Activated T-cell treated with anti-CD3 and anti-CD28 coated beads for 48 hours (primary cell): ENCODE results near the gene GOLGA5.
"Not testable (repeated sequence)": the region's sequence is repeated elsewhere in the genome, so short reads cannot be mapped to it uniquely, and the experiment has no call there.

Experiments used
- DNase-seq: peaks from one replicate; pipeline ENCODE4 v3.0.0-alpha.2; 2020; ENCODE audit warnings: low read depth

Gene GOLGA5

GRCh38 chr14:92793709-92794546 lies at the start of gene GOLGA5:
Gene GOLGA5, plus strand, starts transcription at chr14:92794305. Its CDS starts 3,133 bp downstream, at chr14:92797438.
- peak; percentile 99 for DNase-seq

GRCh38 chr14:92747701-92748258 lies 46.3 kb upstream of the GOLGA5 start:
- no peak for DNase-seq

GRCh38 chr14:92748259-92749016 lies 45.7 kb upstream of the GOLGA5 start, which contains the start of gene LGMN:
Gene LGMN, minus strand, starts transcription at chr14:92748627. Its CDS starts 15,841 bp downstream, at chr14:92732786.
- peak; percentile 75 for DNase-seq

GRCh38 chr14:92750222-92750728 lies 43.8 kb upstream of the GOLGA5 start:
- DNase-seq, result peak; percentile 17

GRCh38 chr14:92750994-92751400 lies 43.1 kb upstream of the GOLGA5 start:
- no peak for DNase-seq

- no peak for DNase-seq
Measured at GRCh38 chr14:92751819-92752218, 42.3 kb upstream of the GOLGA5 start.

- DNase-seq, result no peak
Measured at GRCh38 chr14:92753250-92753649, 40.9 kb upstream of the GOLGA5 start.

- DNase-seq, result no peak
Measured at GRCh38 chr14:92754966-92755365, 39.1 kb upstream of the GOLGA5 start.

GRCh38 chr14:92755495-92755894 lies 38.6 kb upstream of the GOLGA5 start:
- no peak for DNase-seq

- no peak for DNase-seq
Measured at GRCh38 chr14:92756446-92756845, 37.7 kb upstream of the GOLGA5 start.

GRCh38 chr14:92759300-92759678 lies 34.8 kb upstream of the GOLGA5 start:
- no peak for DNase-seq

- no peak for DNase-seq
Measured at GRCh38 chr14:92759679-92760523, 34.2 kb upstream of the GOLGA5 start.

GRCh38 chr14:92760524-92760805 lies 33.6 kb upstream of the GOLGA5 start:
- DNase-seq, result no peak

- DNase-seq, result not testable (repeated sequence)
Measured at GRCh38 chr14:92763666-92764631, 30.2 kb upstream of the GOLGA5 start.

- not testable (repeated sequence) for DNase-seq
Measured at GRCh38 chr14:92768236-92768635, 25.9 kb upstream of the GOLGA5 start.

GRCh38 chr14:92768795-92769194 lies 25.3 kb upstream of the GOLGA5 start:
- DNase-seq, result no peak

GRCh38 chr14:92770484-92770883 lies 23.6 kb upstream of the GOLGA5 start:
- no peak for DNase-seq

- no peak for DNase-seq
Measured at GRCh38 chr14:92774572-92774971, 19.5 kb upstream of the GOLGA5 start.

- not testable (repeated sequence) for DNase-seq
Measured at GRCh38 chr14:92775292-92775691, 18.8 kb upstream of the GOLGA5 start.

- not testable (repeated sequence) for DNase-seq
Measured at GRCh38 chr14:92778868-92779565, 15.1 kb upstream of the GOLGA5 start.
